Epidermal melanocyte (primary cell): Measurements from ENCODE around the gene G6PD.

Source experiments
- DNase-seq: peaks from one replicate; pipeline ENCODE4 v3.0.0; 2011; ENCODE audit warnings: low spot score; ENCODE audit not compliant: insufficient read length

Gene G6PD

GRCh38 chrX:154487518-154488290 lies 58.9 kb downstream of the G6PD start:
- DNase-seq: no peak

- DNase-seq: peak; percentile 55
These were observed 60.0 kb downstream of the G6PD start, which contains the start of gene UBL4A for GRCh38 chrX:154486396-154487207. UBL4A (minus strand) TSS chrX:154486615; CDS start chrX:154486584, 31 bp downstream.

GRCh38 chrX:154486052-154486395 lies 60.6 kb downstream of the G6PD start:
- DNase-seq: no peak

GRCh38 chrX:154485150-154486051 lies 61.2 kb downstream of the G6PD start:
- no peak for DNase-seq

- no peak for DNase-seq
These were observed 62.1 kb downstream of the G6PD start for GRCh38 chrX:154484255-154485149.

GRCh38 chrX:154483325-154483724 lies 63.3 kb downstream of the G6PD start:
- DNase-seq: no peak

- no peak for DNase-seq
These were observed 63.9 kb downstream of the G6PD start for GRCh38 chrX:154482786-154483185.

- DNase-seq: no peak
These were observed 64.6 kb downstream of the G6PD start for GRCh38 chrX:154481911-154482601.
